ENCODE measurements around the gene LMNTD1. TPM values are rescaled to one million over a fixed set of nuclear protein-coding genes. Genes with fewer than 3 reads are reported as not detected.

Gene LMNTD1
- total and polyA plus RNA-seq, 9 of the 15 experiments (the other 6 are each of a cell fraction or from before 2014, with no cell fraction given): not detected

- no peak for TF ChIP-seq IRF2 (CRISPR knock-in tag; IDR thresholded peaks at IDR 0.05)
- no peak for TF ChIP-seq LEF1 (IDR thresholded peaks at IDR 0.05)
These were observed 32.0 kb upstream of the LMNTD1 start (continued) for GRCh38 chr12:25585021-25585523.

GRCh38 chr12:25584596-25584995, 31.5 kb upstream of the LMNTD1 start:
- no peaks in the 10 kb centered on the region for H3K36me3 ChIP-seq (ENCODE audit: control insufficient read depth, insufficient read depth, low read length)
- no peaks in the 10 kb centered on the region for H3K4me1 ChIP-seq (replicated peaks in 1 of 2; ENCODE audit: control insufficient read depth in 2 of 2, insufficient read depth in 2 of 2, low read length in 2 of 2)
- H3K9me1 ChIP-seq (ENCODE audit: control insufficient read depth, insufficient read depth, low read length): no peaks in the 10 kb centered on the region
- no peak overlapping the region for H2AFZ ChIP-seq (ENCODE audit: low read depth, low read length)
- DNase-seq (ENCODE audit: extremely low read depth in 1 of 4, low spot score in 3 of 4): no peak
- no peak for FAIRE-seq
- 3% methylated on average over 5 of the region's 5 CpGs for WGBS (ENCODE audit: insufficient coverage, low coverage, missing lambda C conversion rate)
- no TSS peak for BruUV-seq (replicated peaks)
- no peak for TF ChIP-seq L3MBTL2 (IDR thresholded peaks at IDR 0.05)
- no peak for TF ChIP-seq SMC3 (conservative IDR thresholded peaks at IDR 0.05; ENCODE audit: insufficient read depth, low read depth, low read length)
- no peak for TF ChIP-seq HOMEZ (CRISPR knock-in tag; IDR thresholded peaks at IDR 0.05)
- no peak for TF ChIP-seq TBP (optimal IDR thresholded peaks at IDR 0.05; ENCODE audit: low read depth, low read length)
- TF ChIP-seq CBFA2T2 (conservative IDR thresholded peaks at IDR 0.05): no peak
- TF ChIP-seq ZNF830 (CRISPR knock-in tag; IDR thresholded peaks at IDR 0.05): no peak
- no peak overlapping the region for H3K27ac ChIP-seq (ENCODE audit: extremely low read depth, low read depth, low read length)
- no peaks in the 10 kb centered on the region for H3K79me2 ChIP-seq (ENCODE audit: control insufficient read depth, insufficient read depth, low read length)
- no peaks in the 10 kb centered on the region for H3K27me3 ChIP-seq (ENCODE audit: control insufficient read depth in 2 of 2, insufficient read depth in 2 of 2, low read length in 2 of 2)
- no peak overlapping the region for H3K4me2 ChIP-seq (ENCODE audit: insufficient read depth, low read length)
- no peaks in the 10 kb centered on the region for H4K20me1 ChIP-seq (replicated peaks; ENCODE audit: control insufficient read depth, insufficient read depth, low read length)
- in situ Hi-C loops (cut with MboI) (no loop called here), intact Hi-C loops (cut with micrococcal nuclease) (no loop called here)
- H3K9me3 ChIP-seq (replicated peaks; ENCODE audit: control insufficient read depth, insufficient read depth, low read depth, low read length): no peaks in the 10 kb centered on the region
- H3K4me3 ChIP-seq: no peak overlapping the region
- ChIA-PET CTCF (ENCODE audit: low intra/inter-chr PET ratio) (interaction anchor here (0.6 kb wide), 1 partner anchor 327 kb away, joined by 3 read pairs; no protein-coding TSS in a partner anchor), POLR2A (no interaction called here)
- ATAC-seq: no peak
- no peak overlapping the region for H3K9ac ChIP-seq (ENCODE audit: insufficient read depth in 1 of 2, low read depth in 2 of 2, low read length in 2 of 2)

Measured in K562 (cell line).